NCI-H2081 (cell line): ENCODE data around the gene PLA2G15.

Experiments
- DNase-seq, 2 experiments: peaks; one replicate each; lab custom pipeline; 2025; lab: John Stamatoyannopoulos, UW

PLA2G15 gene

GRCh38 chr16:68244903-68245853, at the start of gene PLA2G15:
Gene PLA2G15, plus strand, starts transcription at chr16:68245373. Its CDS starts 54 bp downstream, at chr16:68245427.
- peak; percentile 82 to 83 for DNase-seq

GRCh38 chr16:68197250-68197649, 47.9 kb upstream of the PLA2G15 start:
- no peak for DNase-seq

- no peak for DNase-seq
Measured at GRCh38 chr16:68200088-68200783, 44.9 kb upstream of the PLA2G15 start.

GRCh38 chr16:68202091-68202519, 43.1 kb upstream of the PLA2G15 start:
- DNase-seq = peak in 1 of 2 experiments; percentile 19

GRCh38 chr16:68206245-68206644, 38.9 kb upstream of the PLA2G15 start:
- DNase-seq = no peak

GRCh38 chr16:68214726-68215125, 30.4 kb upstream of the PLA2G15 start:
- DNase-seq = no peak

- no peak for DNase-seq
Measured at GRCh38 chr16:68215302-68215701, 29.9 kb upstream of the PLA2G15 start.

- DNase-seq = no peak
Measured at GRCh38 chr16:68216240-68216639, 28.9 kb upstream of the PLA2G15 start.

GRCh38 chr16:68217506-68217905, 27.7 kb upstream of the PLA2G15 start:
- no peak for DNase-seq

- no peak for DNase-seq
Measured at GRCh38 chr16:68219725-68220351, 25.3 kb upstream of the PLA2G15 start.

- DNase-seq = no peak
Measured at GRCh38 chr16:68223072-68223471, 22.1 kb upstream of the PLA2G15 start.

- DNase-seq = no peak
Measured at GRCh38 chr16:68226116-68226515, 19.1 kb upstream of the PLA2G15 start.

- no peak for DNase-seq
Measured at GRCh38 chr16:68227183-68227793, 17.9 kb upstream of the PLA2G15 start.

GRCh38 chr16:68227850-68228553, 17.2 kb upstream of the PLA2G15 start:
- no peak for DNase-seq

GRCh38 chr16:68228652-68229051, 16.5 kb upstream of the PLA2G15 start:
- no peak for DNase-seq

GRCh38 chr16:68229431-68230175, 15.6 kb upstream of the PLA2G15 start:
- DNase-seq = peak in 1 of 2 experiments; percentile 28

GRCh38 chr16:68230176-68230571, 15.0 kb upstream of the PLA2G15 start:
- no peak for DNase-seq

- no peak for DNase-seq
Measured at GRCh38 chr16:68230956-68231355, 14.2 kb upstream of the PLA2G15 start.

GRCh38 chr16:68231384-68232136, 13.6 kb upstream of the PLA2G15 start:
- DNase-seq = no peak

GRCh38 chr16:68232335-68232734, 12.8 kb upstream of the PLA2G15 start:
- no peak for DNase-seq
